ENCODE results near the gene RNMT. TPM values are rescaled to one million over a fixed set of nuclear protein-coding genes. Genes with fewer than 3 reads are reported as not detected.

The RNMT gene
- total and polyA plus RNA-seq, 2 experiments from 2014 or later: 40.7 to 188 TPM

GRCh38 chr18:13730481-13730880 lies 4.0 kb downstream of the RNMT start:
- peaks cover 72% of the 10 kb centered on the region for H3K79me2 ChIP-seq (replicated peaks; ENCODE audit: insufficient read depth)

More at GRCh38 chr18:13730481-13730880, 4.0 kb downstream of the RNMT start:
- Histone ChIP-seq H3K4me3 (no peak overlapping the region), H2AFZ (no peak overlapping the region), H3K27ac (ENCODE audit: low read depth) (no peak overlapping the region), H3K4me2 (no peak overlapping the region), H3K4me1 (ENCODE audit: insufficient read depth) (peaks cover 7% of the 10 kb centered on the region), H3F3A (replicated peaks; ENCODE audit: low read depth) (no peaks in the 10 kb centered on the region), H3K27me3 (ENCODE audit: insufficient read depth) (no peaks in the 10 kb centered on the region), H3K9me2 (ENCODE audit: insufficient read depth) (no peaks in the 10 kb centered on the region), H4K20me1 (replicated peaks; ENCODE audit: insufficient read depth) (peaks cover 14% of the 10 kb centered on the region; the same call in 1 of the 2 replicates), H3K36me3 (ENCODE audit: insufficient read depth) (peaks cover 16% of the 10 kb centered on the region; the same call in 1 of the 2 replicates)
- TF ChIP-seq REST (IDR thresholded peaks at IDR 0.05; ENCODE audit: unreplicated experiment) (no peak), ZNF331 (CRISPR knock-in tag; IDR thresholded peaks at IDR 0.05; ENCODE audit: low read depth) (no peak), STAT1 (IDR thresholded peaks at IDR 0.05; ENCODE audit: unreplicated experiment) (no peak), CREB1 (CRISPR knock-in tag; IDR thresholded peaks at IDR 0.05; ENCODE audit: low read depth) (no peak), EZH2phosphoT487 (IDR thresholded peaks at IDR 0.05; ENCODE audit: unreplicated experiment) (no peak), EZH2 (IDR thresholded peaks at IDR 0.05; ENCODE audit: low read depth, unreplicated experiment) (no peak), ZNF114 (CRISPR knock-in tag; IDR thresholded peaks at IDR 0.05) (no peak), POLR2AphosphoS5 (IDR thresholded peaks at IDR 0.05; ENCODE audit: low read depth) (no peak), CTCF (conservative IDR thresholded peaks at IDR 0.05; ENCODE audit: low read depth in 2 of 2) (no peak), JUNB (IDR thresholded peaks at IDR 0.05; ENCODE audit: unreplicated experiment) (no peak), NANOG (IDR thresholded peaks at IDR 0.05; ENCODE audit: borderline replicate concordance) (no peak)
- TF ChIP-seq, protein P1, sequence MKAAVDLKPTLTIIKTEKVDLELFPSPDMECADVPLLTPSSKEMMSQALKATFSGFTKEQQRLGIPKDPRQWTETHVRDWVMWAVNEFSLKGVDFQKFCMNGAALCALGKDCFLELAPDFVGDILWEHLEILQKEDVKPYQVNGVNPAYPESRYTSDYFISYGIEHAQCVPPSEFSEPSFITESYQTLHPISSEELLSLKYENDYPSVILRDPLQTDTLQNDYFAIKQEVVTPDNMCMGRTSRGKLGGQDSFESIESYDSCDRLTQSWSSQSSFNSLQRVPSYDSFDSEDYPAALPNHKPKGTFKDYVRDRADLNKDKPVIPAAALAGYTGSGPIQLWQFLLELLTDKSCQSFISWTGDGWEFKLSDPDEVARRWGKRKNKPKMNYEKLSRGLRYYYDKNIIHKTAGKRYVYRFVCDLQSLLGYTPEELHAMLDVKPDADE (IDR thresholded peaks at IDR 0.05): no peak
- TF ChIP-seq, protein P2, sequence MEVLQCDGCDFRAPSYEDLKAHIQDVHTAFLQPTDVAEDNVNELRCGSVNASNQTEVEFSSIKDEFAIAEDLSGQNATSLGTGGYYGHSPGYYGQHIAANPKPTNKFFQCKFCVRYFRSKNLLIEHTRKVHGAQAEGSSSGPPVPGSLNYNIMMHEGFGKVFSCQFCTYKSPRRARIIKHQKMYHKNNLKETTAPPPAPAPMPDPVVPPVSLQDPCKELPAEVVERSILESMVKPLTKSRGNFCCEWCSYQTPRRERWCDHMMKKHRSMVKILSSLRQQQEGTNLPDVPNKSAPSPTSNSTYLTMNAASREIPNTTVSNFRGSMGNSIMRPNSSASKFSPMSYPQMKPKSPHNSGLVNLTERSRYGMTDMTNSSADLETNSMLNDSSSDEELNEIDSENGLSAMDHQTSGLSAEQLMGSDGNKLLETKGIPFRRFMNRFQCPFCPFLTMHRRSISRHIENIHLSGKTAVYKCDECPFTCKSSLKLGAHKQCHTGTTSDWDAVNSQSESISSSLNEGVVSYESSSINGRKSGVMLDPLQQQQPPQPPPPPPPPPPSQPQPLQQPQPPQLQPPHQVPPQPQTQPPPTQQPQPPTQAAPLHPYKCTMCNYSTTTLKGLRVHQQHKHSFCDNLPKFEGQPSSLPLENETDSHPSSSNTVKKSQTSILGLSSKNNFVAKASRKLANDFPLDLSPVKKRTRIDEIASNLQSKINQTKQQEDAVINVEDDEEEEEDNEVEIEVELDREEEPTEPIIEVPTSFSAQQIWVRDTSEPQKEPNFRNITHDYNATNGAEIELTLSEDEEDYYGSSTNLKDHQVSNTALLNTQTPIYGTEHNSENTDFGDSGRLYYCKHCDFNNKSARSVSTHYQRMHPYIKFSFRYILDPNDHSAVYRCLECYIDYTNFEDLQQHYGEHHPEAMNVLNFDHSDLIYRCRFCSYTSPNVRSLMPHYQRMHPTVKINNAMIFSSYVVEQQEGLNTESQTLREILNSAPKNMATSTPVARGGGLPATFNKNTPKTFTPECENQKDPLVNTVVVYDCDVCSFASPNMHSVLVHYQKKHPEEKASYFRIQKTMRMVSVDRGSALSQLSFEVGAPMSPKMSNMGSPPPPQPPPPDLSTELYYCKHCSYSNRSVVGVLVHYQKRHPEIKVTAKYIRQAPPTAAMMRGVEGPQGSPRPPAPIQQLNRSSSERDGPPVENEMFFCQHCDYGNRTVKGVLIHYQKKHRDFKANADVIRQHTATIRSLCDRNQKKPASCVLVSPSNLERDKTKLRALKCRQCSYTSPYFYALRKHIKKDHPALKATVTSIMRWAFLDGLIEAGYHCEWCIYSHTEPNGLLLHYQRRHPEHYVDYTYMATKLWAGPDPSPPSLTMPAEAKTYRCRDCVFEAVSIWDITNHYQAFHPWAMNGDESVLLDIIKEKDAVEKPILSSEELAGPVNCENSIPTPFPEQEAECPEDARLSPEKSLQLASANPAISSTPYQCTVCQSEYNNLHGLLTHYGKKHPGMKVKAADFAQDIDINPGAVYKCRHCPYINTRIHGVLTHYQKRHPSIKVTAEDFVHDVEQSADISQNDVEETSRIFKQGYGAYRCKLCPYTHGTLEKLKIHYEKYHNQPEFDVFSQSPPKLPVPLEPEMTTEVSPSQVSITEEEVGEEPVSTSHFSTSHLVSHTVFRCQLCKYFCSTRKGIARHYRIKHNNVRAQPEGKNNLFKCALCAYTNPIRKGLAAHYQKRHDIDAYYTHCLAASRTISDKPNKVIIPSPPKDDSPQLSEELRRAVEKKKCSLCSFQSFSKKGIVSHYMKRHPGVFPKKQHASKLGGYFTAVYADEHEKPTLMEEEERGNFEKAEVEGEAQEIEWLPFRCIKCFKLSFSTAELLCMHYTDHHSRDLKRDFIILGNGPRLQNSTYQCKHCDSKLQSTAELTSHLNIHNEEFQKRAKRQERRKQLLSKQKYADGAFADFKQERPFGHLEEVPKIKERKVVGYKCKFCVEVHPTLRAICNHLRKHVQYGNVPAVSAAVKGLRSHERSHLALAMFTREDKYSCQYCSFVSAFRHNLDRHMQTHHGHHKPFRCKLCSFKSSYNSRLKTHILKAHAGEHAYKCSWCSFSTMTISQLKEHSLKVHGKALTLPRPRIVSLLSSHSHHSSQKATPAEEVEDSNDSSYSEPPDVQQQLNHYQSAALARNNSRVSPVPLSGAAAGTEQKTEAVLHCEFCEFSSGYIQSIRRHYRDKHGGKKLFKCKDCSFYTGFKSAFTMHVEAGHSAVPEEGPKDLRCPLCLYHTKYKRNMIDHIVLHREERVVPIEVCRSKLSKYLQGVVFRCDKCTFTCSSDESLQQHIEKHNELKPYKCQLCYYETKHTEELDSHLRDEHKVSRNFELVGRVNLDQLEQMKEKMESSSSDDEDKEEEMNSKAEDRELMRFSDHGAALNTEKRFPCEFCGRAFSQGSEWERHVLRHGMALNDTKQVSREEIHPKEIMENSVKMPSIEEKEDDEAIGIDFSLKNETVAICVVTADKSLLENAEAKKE (CRISPR knock-in tag; IDR thresholded peaks at IDR 0.05): no peak
- H3K4me3 Mint-ChIP-seq: no peak overlapping the region
- ATAC-seq (no peak), DNase-seq (ENCODE audit: low spot score) (no peak)
- peaks cover 21% of the 10 kb centered on the region for H3K36me3 Mint-ChIP-seq (ENCODE audit: low read depth)
- peaks cover 5% of the 10 kb centered on the region for H3K27me3 Mint-ChIP-seq (ENCODE audit: insufficient read depth, low read depth, poor library complexity)
- H3K4me1 Mint-ChIP-seq: peaks cover 6% of the 10 kb centered on the region
- no peak overlapping the region; the same call in 1 of the 2 replicates for H3K27ac Mint-ChIP-seq
- no peaks in the 10 kb centered on the region for H3K9me3 Mint-ChIP-seq
